KMS-11 (cell line): ENCODE data around the gene VCAN.

ENCODE experiments used
- H2AFZ ChIP-seq: fragments of 200-600 bp; sonication (generic); 2 replicates; pipeline ENCODE4 v1.6.1; 2016; ENCODE audit warnings: antibody characterized with exemption, mixed run types, low read depth
- H3K27ac ChIP-seq: fragments of 200-600 bp; sonication (generic); 2 replicates; pipeline ENCODE4 v1.6.1; 2016; ENCODE audit warnings: mild to moderate bottlenecking, mixed run types
- H3K27me3 ChIP-seq: fragments of 200-600 bp; sonication (generic); 2 replicates; pipeline ENCODE4 v1.6.1; 2017; ENCODE audit warnings: mild to moderate bottlenecking, low read depth, mixed run types, moderate library complexity; ENCODE audit not compliant: insufficient read depth
- H3K36me3 ChIP-seq: fragments of 200-600 bp; sonication (generic); 2 replicates; pipeline ENCODE4 v1.6.1; 2017; ENCODE audit warnings: mild to moderate bottlenecking, mixed run types; ENCODE audit not compliant: insufficient read depth
- H3K4me1 ChIP-seq: fragments of 200-600 bp; sonication (generic); 2 replicates; pipeline ENCODE4 v1.6.1; 2016; ENCODE audit warnings: mild to moderate bottlenecking, low read depth, mixed run types; ENCODE audit not compliant: poor library complexity, severe bottlenecking
- H3K4me2 ChIP-seq: fragments of 200-600 bp; sonication (generic); 2 replicates; pipeline ENCODE4 v1.7.0; 2016; ENCODE audit warnings: mild to moderate bottlenecking, mixed run types
- H3K4me3 ChIP-seq: fragments of 200-600 bp; sonication (generic); IDR thresholded peaks from 2 replicates; pipeline ENCODE4 v1.6.1; 2017; ENCODE audit warnings: low read depth, low read length, mixed read lengths; ENCODE audit not compliant: insufficient read depth
- H3K79me2 ChIP-seq: fragments of 200-600 bp; sonication (generic); 2 replicates; pipeline ENCODE4 v1.6.1; 2016; ENCODE audit warnings: low read depth, mixed run types; ENCODE audit not compliant: insufficient read depth
- H3K9ac ChIP-seq: fragments of 200-600 bp; sonication (generic); 2 replicates; pipeline ENCODE4 v1.6.1; 2016; ENCODE audit warnings: mild to moderate bottlenecking, mixed run types
- H4K20me1 ChIP-seq: fragments of 200-600 bp; sonication (generic); 2 replicates; pipeline ENCODE4 v1.6.1; 2016; ENCODE audit warnings: mild to moderate bottlenecking, mixed run types; ENCODE audit not compliant: insufficient read depth
- CTCF ChIP-seq: fragments of 200-600 bp; sonication (generic); conservative IDR thresholded peaks from 2 replicates; pipeline ENCODE4 v1.6.1; 2017; ENCODE audit warnings: low read depth, mild to moderate bottlenecking, antibody characterized with exemption, low read length, moderate library complexity, mixed read lengths

VCAN gene

DNA sequence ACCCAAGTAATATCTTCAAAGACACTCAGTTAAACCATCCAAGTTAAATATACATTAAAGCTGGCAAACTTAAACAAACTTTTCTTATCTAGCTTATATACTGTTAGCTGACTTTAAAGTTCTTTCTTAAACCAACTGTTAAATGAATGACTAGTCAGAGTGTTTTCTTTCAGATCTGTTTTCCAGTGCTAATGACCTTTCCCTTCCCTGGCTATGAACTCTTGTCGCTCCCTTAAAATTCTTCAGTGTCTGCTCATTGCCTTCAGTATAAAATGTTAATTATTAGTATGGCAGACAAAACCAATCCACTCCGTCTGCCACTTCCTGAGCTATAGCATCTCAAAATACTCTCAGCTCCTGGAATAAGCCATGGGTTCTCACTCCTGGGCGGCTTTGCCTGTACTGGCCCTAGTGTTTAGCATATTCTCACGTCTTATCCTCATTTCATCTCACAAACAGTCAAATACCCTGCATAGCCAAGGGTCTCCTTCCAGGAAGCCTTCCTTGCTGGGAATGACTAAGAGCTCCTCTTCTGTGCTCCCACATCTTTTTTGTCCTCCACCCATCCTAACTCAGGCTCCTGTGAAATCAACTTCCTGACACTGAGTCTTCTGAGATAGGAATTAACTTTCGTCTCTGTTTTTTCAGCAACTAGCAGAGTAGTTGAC, 87.7 kb downstream of the VCAN start:
- H3K4me3 ChIP-seq = no peak overlapping the region
- TF ChIP-seq CTCF = no peak
- no peaks in the 10 kb centered on the region for H3K4me1 ChIP-seq
- no peaks in the 10 kb centered on the region for H4K20me1 ChIP-seq
- H3K9ac ChIP-seq = no peak overlapping the region
- no peak overlapping the region for H3K27ac ChIP-seq
- no peak overlapping the region for H3K4me2 ChIP-seq
- H2AFZ ChIP-seq = no peak overlapping the region
- H3K27me3 ChIP-seq = no peaks in the 10 kb centered on the region
- H3K36me3 ChIP-seq = no peaks in the 10 kb centered on the region
- no peaks in the 10 kb centered on the region for H3K79me2 ChIP-seq

GRCh38 chr5:83562071-83562606, 90.6 kb downstream of the VCAN start:
- Histone ChIP-seq H3K79me2 (no peaks in the 10 kb centered on the region), H3K36me3 (no peaks in the 10 kb centered on the region), H2AFZ (no peak overlapping the region), H3K4me2 (no peak overlapping the region), H3K27ac (no peak overlapping the region), H3K4me3 (no peak overlapping the region), H3K27me3 (no peaks in the 10 kb centered on the region), H3K9ac (no peak overlapping the region), H4K20me1 (no peaks in the 10 kb centered on the region), H3K4me1 (no peaks in the 10 kb centered on the region)
- TF ChIP-seq CTCF = no peak

DNA sequence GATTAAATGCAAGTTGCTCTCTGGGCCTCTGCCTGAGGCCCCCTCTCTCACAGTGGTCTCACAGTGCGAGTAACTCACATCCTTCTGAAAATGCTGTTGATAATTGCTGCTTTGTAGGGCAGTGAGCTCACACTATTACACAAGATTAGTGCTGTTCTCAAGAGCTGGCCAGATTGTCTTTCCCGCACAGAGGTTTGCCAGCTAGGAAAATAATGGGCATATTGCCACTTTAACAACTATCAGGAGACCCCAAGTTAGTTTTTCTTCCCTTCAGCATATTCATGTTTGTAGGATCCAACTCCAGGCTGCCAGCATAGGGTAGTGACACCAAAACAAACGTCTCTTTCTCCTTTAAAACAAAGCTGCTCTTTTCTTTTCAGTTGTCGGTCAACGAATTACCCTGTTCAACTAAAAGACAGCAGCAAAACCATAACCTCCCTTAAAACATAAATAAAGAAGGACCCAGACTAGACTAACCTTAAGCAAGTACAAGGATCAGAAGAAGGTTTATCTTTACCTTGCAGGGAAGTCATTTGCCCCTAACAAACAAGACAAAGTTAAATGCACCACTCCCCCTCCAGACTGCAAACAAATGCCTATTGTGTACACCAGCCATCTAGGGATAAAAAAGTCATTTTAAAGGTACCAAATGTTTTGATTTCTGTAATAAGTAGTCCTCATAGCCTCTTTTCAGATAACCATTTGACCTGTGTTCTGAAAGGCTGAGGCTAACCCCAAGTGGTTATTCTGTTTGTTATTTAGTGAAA, 91.4 kb downstream of the VCAN start:
- H2AFZ ChIP-seq = no peak overlapping the region
- H3K27me3 ChIP-seq = no peaks in the 10 kb centered on the region
- no peaks in the 10 kb centered on the region for H3K79me2 ChIP-seq
- H3K4me2 ChIP-seq = no peak overlapping the region
- peaks cover 6% of the 10 kb centered on the region for H3K4me1 ChIP-seq
- no peaks in the 10 kb centered on the region for H4K20me1 ChIP-seq
- H3K27ac ChIP-seq = no peak overlapping the region
- no peak overlapping the region for H3K9ac ChIP-seq
- no peak overlapping the region for H3K4me3 ChIP-seq
- no peak for TF ChIP-seq CTCF
- no peaks in the 10 kb centered on the region for H3K36me3 ChIP-seq

- TF ChIP-seq CTCF = no peak
These were observed 92.1 kb downstream of the VCAN start for GRCh38 chr5:83563631-83564030.

More at GRCh38 chr5:83563631-83564030, 92.1 kb downstream of the VCAN start:
- no peaks in the 10 kb centered on the region for H3K27me3 ChIP-seq
- H3K79me2 ChIP-seq = no peaks in the 10 kb centered on the region
- peaks cover 12% of the 10 kb centered on the region for H3K4me1 ChIP-seq
- no peak overlapping the region for H3K4me3 ChIP-seq
- no peak overlapping the region for H3K4me2 ChIP-seq
- no peak overlapping the region for H3K9ac ChIP-seq
- H4K20me1 ChIP-seq = no peaks in the 10 kb centered on the region
- H2AFZ ChIP-seq = no peak overlapping the region
- no peak overlapping the region for H3K27ac ChIP-seq
- H3K36me3 ChIP-seq = no peaks in the 10 kb centered on the region
